Middle frontal gyrus (tissue), 1 donor: ENCODE data around the gene RGS9.
"Not testable (repeated sequence)": the region's sequence is repeated elsewhere in the genome, so short reads cannot be mapped to it uniquely, and the experiment has no call there.

Experiments
- DNase-seq: peaks from one replicate; pipeline ENCODE4 v3.0.0-alpha.2; 2015; ENCODE audit warnings: low spot score; ENCODE audit errors: extremely low spot score

The RGS9 gene

GRCh38 chr17:65156185-65156834 lies 19.1 kb downstream of the RGS9 start:
- no peak for DNase-seq

DNA sequence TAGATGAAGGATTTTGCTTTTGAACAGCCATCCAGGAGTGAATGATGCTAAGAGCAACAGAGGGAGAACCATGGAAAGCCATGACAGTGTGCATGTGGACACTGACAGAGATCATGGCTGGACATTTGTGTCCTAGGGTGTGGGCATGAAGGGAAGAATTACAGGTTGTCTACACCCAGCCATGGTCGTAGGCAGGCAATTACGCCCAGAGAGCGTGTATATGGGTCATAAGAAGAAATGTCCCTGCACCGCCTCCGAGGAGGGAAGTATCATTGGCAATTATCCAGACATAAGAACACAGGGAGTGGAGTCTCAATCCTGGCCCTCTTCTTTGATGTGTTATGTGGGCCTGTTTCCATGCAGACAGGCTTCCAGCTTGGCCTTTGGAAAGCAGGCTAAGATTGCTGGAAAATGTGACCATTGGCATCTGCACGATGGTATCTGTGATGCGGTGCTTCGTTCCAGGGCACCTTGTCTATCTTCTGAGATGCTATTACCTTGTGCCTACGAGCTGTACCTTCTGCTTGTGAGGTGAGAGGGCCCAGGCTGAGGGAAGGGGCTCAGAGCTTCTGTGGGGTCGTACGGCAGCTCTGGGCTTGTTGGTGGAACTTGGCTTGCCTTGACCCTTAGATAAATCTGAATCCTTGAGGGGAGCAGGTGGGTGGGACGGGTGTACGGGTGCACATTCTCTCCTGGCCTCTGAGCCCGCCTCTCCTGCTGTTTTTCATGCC lies 19.8 kb downstream of the RGS9 start:
- DNase-seq = no peak

- DNase-seq = no peak
Measured at GRCh38 chr17:65158041-65158440, 20.9 kb downstream of the RGS9 start.

GRCh38 chr17:65158622-65159021 lies 21.5 kb downstream of the RGS9 start:
- DNase-seq = no peak

DNA sequence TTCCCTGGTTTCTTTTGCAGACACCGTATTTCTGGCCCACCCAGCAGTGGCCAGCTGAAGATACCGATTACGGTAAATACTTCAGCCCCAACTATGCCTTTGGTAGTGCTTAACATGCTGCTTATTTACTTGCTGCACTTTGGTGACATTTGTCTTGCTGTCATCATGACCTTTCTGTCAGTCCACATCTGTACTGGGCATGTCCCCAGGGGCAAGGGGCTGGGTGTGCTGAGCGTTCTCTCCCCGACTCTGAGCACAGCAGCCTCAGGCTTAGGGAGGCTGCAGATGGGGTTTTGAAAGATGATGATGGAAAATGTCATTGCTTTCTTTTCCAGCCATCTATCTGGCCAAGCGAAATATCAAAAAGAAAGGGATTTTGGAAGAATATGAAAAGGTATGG lies 23.3 kb downstream of the RGS9 start:
- DNase-seq = no peak

DNA sequence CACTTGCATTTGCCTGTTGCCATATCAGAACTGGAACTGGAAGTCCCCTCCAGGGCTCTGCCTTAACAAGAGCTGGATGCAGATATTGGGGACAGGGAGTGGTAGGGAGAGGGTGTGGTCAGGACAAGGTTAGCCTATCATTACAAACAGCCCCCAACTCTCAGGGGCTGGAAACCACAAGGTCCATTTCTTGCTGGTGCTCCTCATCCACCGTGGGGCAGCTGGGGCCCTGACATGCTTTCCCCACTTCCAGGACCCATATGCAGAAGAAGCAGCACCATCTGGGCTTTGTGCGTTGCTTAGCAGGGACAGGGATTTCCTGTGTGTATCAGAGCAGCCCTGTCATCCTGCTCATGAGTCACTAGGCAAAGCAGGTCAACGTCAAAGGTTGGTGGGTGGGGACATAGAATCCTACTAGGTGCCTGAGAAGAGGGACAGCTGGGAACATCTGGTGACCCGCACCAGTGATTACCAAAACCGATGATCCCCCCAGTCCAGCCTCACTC lies 26.9 kb downstream of the RGS9 start:
- no peak for DNase-seq

DNA sequence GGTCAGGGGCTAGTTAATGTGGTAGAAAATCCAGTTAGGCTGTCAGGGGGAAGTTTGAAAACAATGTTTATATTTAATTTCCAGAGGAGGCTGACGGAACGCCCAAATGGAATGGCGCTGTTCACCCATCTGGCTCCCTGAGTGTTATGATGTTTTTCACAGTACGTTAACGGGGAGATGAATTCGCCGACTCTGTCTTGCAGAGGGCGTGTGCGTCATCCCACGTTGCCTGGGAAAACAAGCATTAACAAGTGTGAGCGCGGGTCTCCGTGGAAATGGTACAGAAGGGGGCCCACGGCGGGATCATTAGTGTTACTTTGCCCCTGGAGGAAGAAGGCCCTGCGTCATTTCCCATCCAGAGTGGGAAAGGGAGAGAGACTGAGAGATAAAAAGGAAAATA lies 29.6 kb downstream of the RGS9 start:
- no peak for DNase-seq

- DNase-seq = no peak
Measured at GRCh38 chr17:65167566-65167965, 30.4 kb downstream of the RGS9 start.

DNA sequence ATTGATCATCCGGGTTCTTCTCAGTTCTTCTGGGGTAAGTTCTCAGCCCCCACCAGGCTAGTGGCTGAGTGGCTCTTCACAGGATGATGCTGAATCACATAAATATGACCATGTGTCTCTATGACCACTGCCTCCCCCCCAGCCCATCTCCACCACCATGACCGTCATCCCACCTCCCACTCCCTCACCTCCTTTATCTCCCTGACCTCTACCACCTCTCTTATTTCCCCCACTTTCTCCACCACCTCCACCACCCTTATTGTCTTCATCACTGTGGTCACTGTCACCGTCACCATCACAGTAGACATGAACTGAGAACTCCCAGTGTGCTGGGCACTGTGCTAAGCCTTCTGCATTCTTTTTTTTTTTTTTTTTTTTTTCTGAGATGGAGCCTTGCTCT lies 32.5 kb downstream of the RGS9 start:
- DNase-seq = no peak

DNA sequence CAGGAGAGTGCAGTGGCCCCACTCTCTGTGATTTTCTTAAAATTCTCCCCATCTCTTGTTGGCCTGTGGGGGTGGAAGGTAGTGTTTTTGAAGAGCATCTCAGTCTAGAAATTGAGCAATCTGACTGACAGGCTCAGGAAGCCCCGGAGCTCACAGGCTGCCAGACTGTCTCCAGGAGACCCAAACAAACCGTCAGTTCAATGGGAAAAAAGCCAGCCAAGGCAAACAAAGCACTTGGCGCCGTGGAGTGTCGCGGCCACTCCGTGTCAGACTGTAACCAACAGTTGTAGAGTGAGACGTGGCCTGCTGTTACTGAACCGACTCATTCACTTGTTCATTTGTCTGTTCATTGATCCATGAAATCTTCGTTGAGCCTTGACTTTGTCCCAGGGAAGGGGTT lies 33.7 kb downstream of the RGS9 start:
- no peak for DNase-seq

DNA sequence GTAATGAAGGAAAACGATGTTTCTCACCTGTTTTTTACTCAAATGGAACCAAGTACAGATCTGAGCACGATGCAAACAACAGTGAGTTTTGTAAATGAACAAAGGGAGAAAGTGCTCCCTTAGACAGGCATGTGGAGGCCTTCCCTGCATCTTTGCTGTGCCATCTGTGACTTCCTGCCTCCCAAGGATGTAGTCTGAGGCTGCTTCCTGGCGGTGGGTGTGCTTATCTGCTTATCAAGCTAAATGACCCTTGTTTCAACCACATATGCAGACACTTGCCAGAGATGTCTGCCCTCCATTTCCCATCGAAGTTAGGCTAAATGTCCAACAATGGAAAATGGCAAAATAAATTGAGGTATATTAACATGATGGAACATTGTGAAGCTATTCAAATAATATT lies 34.6 kb downstream of the RGS9 start:
- no peak for DNase-seq

DNA sequence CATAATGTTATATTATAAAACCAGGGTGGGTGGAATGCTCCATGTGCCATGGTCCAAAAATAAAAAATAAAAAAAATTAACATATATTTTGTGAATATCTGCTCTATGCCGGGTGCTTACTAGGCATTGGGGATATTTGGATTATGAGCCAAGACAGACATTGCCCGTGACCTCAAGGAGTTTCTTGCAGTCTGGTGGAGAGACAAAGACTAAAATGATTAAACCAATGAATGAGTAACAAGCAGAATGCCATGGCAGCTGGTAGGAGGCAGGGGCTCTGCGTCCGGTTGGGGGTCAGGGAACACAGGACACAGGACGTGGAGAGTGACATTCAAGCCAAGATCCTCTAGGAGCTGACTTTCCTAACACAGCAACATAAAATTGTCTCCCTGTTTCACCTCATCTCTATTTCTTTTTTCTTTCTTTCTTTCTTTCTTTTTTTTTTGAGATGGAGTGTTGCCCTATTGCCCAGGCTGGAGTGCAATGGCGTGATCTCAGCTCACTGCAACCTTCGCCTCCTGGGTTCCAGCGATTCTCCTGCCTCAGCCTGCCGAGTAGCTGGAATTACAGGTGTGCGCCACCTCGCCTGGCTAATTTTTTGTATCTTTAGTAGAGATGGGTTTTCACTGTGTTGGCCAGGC lies 35.4 kb downstream of the RGS9 start:
- no peak for DNase-seq

DNA sequence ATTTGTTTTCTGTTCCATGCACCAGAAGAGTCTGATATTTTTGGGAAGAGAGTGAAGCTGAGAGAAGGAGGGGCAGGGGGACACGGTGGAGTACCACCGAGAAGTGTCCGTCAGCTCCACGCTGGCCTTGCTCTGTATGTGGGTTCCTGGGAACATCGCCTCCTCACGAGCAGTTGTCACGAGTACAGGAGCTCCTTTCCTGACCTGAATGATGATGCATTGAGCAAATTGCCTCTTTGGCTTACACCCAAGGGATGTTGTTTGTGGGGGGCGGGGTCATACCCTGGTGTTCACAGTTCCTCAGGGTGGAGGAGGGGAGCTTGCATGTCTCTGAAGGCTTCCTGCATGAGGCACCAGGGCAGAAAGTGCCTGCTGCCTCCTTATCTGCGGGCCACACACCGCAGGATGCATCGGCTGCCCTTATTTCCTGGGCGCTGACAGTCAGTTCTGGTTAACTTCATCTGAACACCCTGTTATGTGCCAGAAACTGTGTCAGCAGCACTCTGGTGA lies 36.2 kb downstream of the RGS9 start:
- no peak for DNase-seq

GRCh38 chr17:65173976-65174683 lies 37.0 kb downstream of the RGS9 start:
- DNase-seq = no peak

DNA sequence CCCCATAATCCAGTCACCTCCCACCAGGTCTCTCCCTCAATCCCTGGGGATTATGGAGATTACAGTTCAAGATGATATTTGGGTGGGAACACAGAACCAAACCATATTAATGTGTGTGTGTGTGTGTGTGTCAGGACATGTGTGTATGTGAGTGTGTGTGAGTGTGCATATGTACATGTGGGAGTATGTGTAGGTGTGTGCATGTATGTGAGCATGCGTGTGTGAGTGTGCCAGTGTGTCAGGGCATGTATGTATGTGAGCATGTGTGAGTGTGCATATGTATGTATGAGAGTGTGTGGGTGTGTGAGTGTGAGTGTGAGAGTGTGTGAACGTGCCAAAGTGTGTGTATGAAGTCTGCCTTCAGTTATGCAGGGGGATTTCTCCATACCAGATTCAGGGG lies 37.8 kb downstream of the RGS9 start:
- DNase-seq = no peak

DNA sequence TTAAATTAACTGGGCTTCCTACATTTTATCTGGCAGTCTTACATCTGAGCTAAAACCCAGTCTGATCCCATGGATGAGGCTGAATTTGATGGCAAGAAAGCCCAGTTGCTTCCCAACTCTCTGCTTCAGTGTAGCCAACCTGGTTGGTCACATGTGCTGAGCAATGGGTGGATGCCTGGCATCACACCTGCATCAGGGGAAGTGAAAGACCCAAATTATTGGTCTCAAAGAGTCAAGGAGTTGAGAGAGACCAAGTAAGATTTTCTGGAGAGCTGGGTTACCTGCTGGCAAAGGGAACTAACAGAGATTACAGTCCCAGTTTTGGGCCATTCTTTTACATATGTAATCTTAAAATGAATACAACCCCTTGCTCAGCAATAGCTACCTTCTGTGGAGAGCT lies 38.8 kb downstream of the RGS9 start:
- DNase-seq = no peak

GRCh38 chr17:65176646-65177409 lies 39.7 kb downstream of the RGS9 start:
- no peak for DNase-seq

GRCh38 chr17:65177901-65178300 lies 40.7 kb downstream of the RGS9 start:
- DNase-seq = no peak

GRCh38 chr17:65180276-65180675 lies 43.1 kb downstream of the RGS9 start:
- not testable (repeated sequence) for DNase-seq

DNA sequence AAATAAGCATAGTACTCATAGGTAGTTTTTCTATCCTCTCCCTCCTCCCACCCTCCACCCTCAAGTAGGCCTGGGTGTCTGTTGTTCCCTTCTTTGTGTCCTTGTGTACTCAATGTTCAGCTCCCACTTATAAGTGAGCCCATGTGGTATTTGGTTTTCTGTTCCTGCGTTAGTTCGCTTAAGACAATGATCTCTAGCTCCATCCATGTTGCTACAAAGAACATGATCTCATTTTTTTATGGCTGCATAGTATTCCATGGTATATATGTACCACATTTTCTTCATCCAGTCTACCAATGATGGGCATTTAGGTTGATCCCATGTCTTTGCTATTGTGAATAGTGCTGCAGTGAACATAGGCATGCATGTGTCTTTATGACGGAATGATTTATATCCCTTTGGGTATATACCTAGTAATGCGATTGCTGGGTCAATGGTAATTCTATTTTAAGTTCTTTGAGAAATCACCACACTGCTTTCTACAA lies 43.6 kb downstream of the RGS9 start:
- DNase-seq = not testable (repeated sequence)
